OCI-LY1 (cell line): ENCODE data around the gene FAM47E.

Experiments used
- CTCF ChIP-seq: fragments of 200-600 bp; sonication (generic), shearing (Covaris generic); IDR thresholded peaks from 2 replicates; pipeline ENCODE4 v1.5.1; 2017; ENCODE audit warnings: mild to moderate bottlenecking, antibody characterized with exemption, low read length, moderate library complexity, mixed read lengths
- EZH2 ChIP-seq: fragments of 200-600 bp; sonication (generic), shearing (Covaris generic); IDR thresholded peaks from 2 replicates; pipeline ENCODE4 v1.8.0; 2017; ENCODE audit warnings: borderline replicate concordance, mixed run types, mild to moderate bottlenecking, antibody characterized with exemption, low read length, moderate library complexity, mixed read lengths

GRCh38 chr4:76257824-76258223 is 6.3 kb downstream of the FAM47E start:
- TF ChIP-seq EZH2 (no peak), CTCF (no peak)
